MV-4-11 (cell line): Measurements from ENCODE around the gene DUS3L.

Experiments
- DNase-seq: peaks from one replicate; lab custom pipeline; 2025; lab: John Stamatoyannopoulos, UW

Gene DUS3L

GRCh38 chr19:5822181-5822844 lies 31.4 kb upstream of the DUS3L start:
- DNase-seq = no peak

GRCh38 chr19:5821521-5822180 lies 30.7 kb upstream of the DUS3L start:
- no peak for DNase-seq

- DNase-seq = no peak
These were observed 29.8 kb upstream of the DUS3L start for GRCh38 chr19:5820785-5821184.

GRCh38 chr19:5818594-5818993 lies 27.6 kb upstream of the DUS3L start:
- no peak for DNase-seq

GRCh38 chr19:5817218-5817617 lies 26.3 kb upstream of the DUS3L start:
- DNase-seq = no peak

GRCh38 chr19:5814852-5815246 lies 23.9 kb upstream of the DUS3L start:
- no peak for DNase-seq

- DNase-seq = no peak
These were observed 23.3 kb upstream of the DUS3L start for GRCh38 chr19:5814123-5814851.

GRCh38 chr19:5811117-5811516 lies 20.2 kb upstream of the DUS3L start:
- no peak for DNase-seq

- no peak for DNase-seq
These were observed 18.5 kb upstream of the DUS3L start for GRCh38 chr19:5809469-5809868.

- peak; percentile 71 for DNase-seq
These were observed 18.1 kb upstream of the DUS3L start for GRCh38 chr19:5809053-5809452.

- no peak for DNase-seq
These were observed 17.3 kb upstream of the DUS3L start for GRCh38 chr19:5808120-5808816.

GRCh38 chr19:5806905-5807304 lies 15.9 kb upstream of the DUS3L start:
- DNase-seq = no peak

- DNase-seq = no peak
These were observed 15.1 kb upstream of the DUS3L start for GRCh38 chr19:5806133-5806489.

GRCh38 chr19:5805462-5806132 lies 14.6 kb upstream of the DUS3L start:
- peak; percentile 21 for DNase-seq

- DNase-seq = no peak
These were observed 13.8 kb upstream of the DUS3L start, which contains the start of gene NRTN for GRCh38 chr19:5804516-5805461. NRTN (plus strand) TSS chr19:5805067; CDS start chr19:5824166, 19,099 bp downstream.

- peak; percentile 91 for DNase-seq
These were observed 13.0 kb upstream of the DUS3L start for GRCh38 chr19:5803752-5804515.

- DNase-seq = no peak
These were observed 12.4 kb upstream of the DUS3L start for GRCh38 chr19:5803441-5803751.

- peak; percentile 20 for DNase-seq
These were observed 11.0 kb upstream of the DUS3L start for GRCh38 chr19:5801796-5802619.
